Stomach (tissue), 9 donors: ENCODE data around the gene PRM3. TPM values are rescaled to one million over a fixed set of nuclear protein-coding genes. Genes with fewer than 3 reads are reported as not detected.
A peak's percentile ranks its signal among the peaks of the same experiment; 100 is the strongest.

Source experiments
- DNase-seq, 2 donors: peaks; one replicate each; pipeline versions ENCODE4 v3.0.0 to v3.0.0-alpha.2; 2013 to 2019
- H3K27ac ChIP-seq, 5 donors: fragments of 200-600 bp in 4 of 5; sonication (generic) in 4 of 5; one replicate each; pipeline ENCODE4 v1.5.1; 2013 to 2019; ENCODE audit warnings: mild to moderate bottlenecking in 1 of 5, moderate library complexity in 1 of 5
- H3K27me3 ChIP-seq, 3 donors: fragments of 200-600 bp; sonication (generic); one replicate each; pipeline ENCODE4 v1.5.1; 2017 to 2019; ENCODE audit warnings: mixed run types in 1 of 3
- H3K36me3 ChIP-seq, 4 donors: fragments of 200-600 bp; sonication (generic); 1 replicate in 3 of 4; 2 replicates in 1 of 4; pipeline ENCODE4 v1.5.1; 2016 to 2019
- H3K4me1 ChIP-seq, 4 donors: fragments of 200-600 bp; sonication (generic); one replicate each; pipeline ENCODE4 v1.5.1; 2016 to 2019
- H3K4me3 ChIP-seq, 4 donors: fragments of 200-600 bp; sonication (generic) in 3 of 4; one replicate each; pipeline ENCODE4 v1.5.1; 2016 to 2019; ENCODE audit warnings: mild to moderate bottlenecking in 1 of 4
- H3K9me3 ChIP-seq, 4 donors: fragments of 200-600 bp; sonication (generic); one replicate each; pipeline ENCODE4 v1.5.1; 2016 to 2019
- CTCF ChIP-seq, 7 experiments: fragments of 450-650 bp in 4 of 7; fragments of 200-600 bp in 3 of 7; sonication (generic) in 3 of 7; IDR thresholded peaks; one replicate each; pipeline ENCODE4 v1.5.1; 2016 to 2019; ENCODE audit warnings: antibody characterized with exemption in 7 of 7, control low read depth in 2 of 7, mild to moderate bottlenecking in 1 of 7
- EP300 ChIP-seq: sonication (generic); formaldehyde crosslinking; IDR thresholded peaks from one replicate; pipeline ENCODE4 v1.6.1; 2017; ENCODE audit warnings: antibody characterized with exemption
- POLR2A ChIP-seq, 4 donors: fragments of 450-650 bp; IDR thresholded peaks; one replicate each; pipeline ENCODE4 v1.6.1; 2016; ENCODE audit warnings: antibody characterized with exemption in 4 of 4, control low read depth in 2 of 4, mild to moderate bottlenecking in 1 of 4, moderate library complexity in 1 of 4
- POLR2AphosphoS5 ChIP-seq, 3 donors: sonication (generic); formaldehyde crosslinking; IDR thresholded peaks; one replicate each; pipeline ENCODE4 v1.6.1; 2016; ENCODE audit warnings: antibody characterized with exemption in 3 of 3
- WGBS, 5 donors: extraction: QIAGEN DNeasy Blood & Tissue Kit in 3 of 5; methylation state at CpG; one replicate each; pipeline versions ENCODE4 v1.1.5 to v1.1.7; 2013 to 2018; 5-methylcytosine and 5-hydroxymethylcytosine counted together
- intact Hi-C: fragments of 100-400 bp; cut with DNase I; formaldehyde crosslinking; loops from one replicate; pipeline ENCODE4 v1.15.1; 2023; ENCODE audit warnings: low total_unique reads
- polyA plus RNA-seq, 3 donors: library from polyadenylated mRNA; stranded (reverse); fragments of 200-250 nt; gene quantifications; one replicate each; pipeline ENCODE4 v1.2.3, GENCODE V29; 2013
- total RNA-seq, 5 donors: library from RNA; depleted of rRNA; stranded (reverse); fragments of >200 nt; gene quantifications; one replicate each; pipeline versions ENCODE4 v1.1.0 to v1.2.3, GENCODE V29; 2014 to 2016
- donor health status: healthy with polysubstance abuse.
- donor health status: Bipolar disorder and iron deficiency.
- donor health status: healthy.

The PRM3 gene
- total and polyA plus RNA-seq, 8 donors = not detected

- Histone ChIP-seq H3K4me1 (peaks cover 8 to 31% (median 11%) of the 10 kb centered on the region in 4 donors), H3K9me3 (no peaks in the 10 kb centered on the region), H3K27ac (no peak overlapping the region), H3K27me3 (no peaks in the 10 kb centered on the region), H3K4me3 (no peak overlapping the region), H3K36me3 (no peaks in the 10 kb centered on the region)
- WGBS, 5 donors = 66 to 83% (median 74%) methylated on average over 9 of the region's 9 CpGs
- TF ChIP-seq CTCF (IDR thresholded peaks at IDR 0.05) = no peak
- no peak for TF ChIP-seq POLR2A (IDR thresholded peaks at IDR 0.05)
- TF ChIP-seq EP300 = no peak
- TF ChIP-seq POLR2AphosphoS5 (IDR thresholded peaks at IDR 0.05) = no peak
- DNase-seq = no peak
- intact Hi-C loops = no loop called here
Measured at GRCh38 chr16:11264155-11264832, 9.1 kb downstream of the PRM3 start.

- H3K9me3 ChIP-seq = no peaks in the 10 kb centered on the region
- DNase-seq = peak in 1 of 2 donors; percentile 39
- intact Hi-C loops = no loop called here
- no peaks in the 10 kb centered on the region for H3K36me3 ChIP-seq
- no peak overlapping the region for H3K27ac ChIP-seq
- no peaks in the 10 kb centered on the region for H3K27me3 ChIP-seq
- H3K4me3 ChIP-seq = no peak overlapping the region
- 54 to 71% (median 57%) methylated on average over 4 of the region's 4 CpGs for WGBS, 5 donors
- peaks cover 9 to 37% (median 16%) of the 10 kb centered on the region in 4 donors for H3K4me1 ChIP-seq
- TF ChIP-seq EP300 (no peak), CTCF (IDR thresholded peaks at IDR 0.05) (no peak), POLR2AphosphoS5 (IDR thresholded peaks at IDR 0.05) (no peak), POLR2A (IDR thresholded peaks at IDR 0.05) (no peak)
Measured at GRCh38 chr16:11263737-11264136, 9.7 kb downstream of the PRM3 start.

GRCh38 chr16:11262915-11263314, 10.5 kb downstream of the PRM3 start:
- no peaks in the 10 kb centered on the region for H3K27me3 ChIP-seq
- H3K27ac ChIP-seq = no peak overlapping the region
- WGBS, 5 donors = 33 to 67% (median 54%) methylated on average over 8 of the region's 8 CpGs
- H3K9me3 ChIP-seq = no peaks in the 10 kb centered on the region
- peak in 1 of 2 donors; percentile 47 for DNase-seq
- no peaks in the 10 kb centered on the region for H3K36me3 ChIP-seq
- TF ChIP-seq CTCF (IDR thresholded peaks at IDR 0.05) = no peak
- no peak for TF ChIP-seq POLR2A (IDR thresholded peaks at IDR 0.05)
- TF ChIP-seq POLR2AphosphoS5 (IDR thresholded peaks at IDR 0.05) = no peak
- TF ChIP-seq EP300 = no peak
- intact Hi-C loops = no loop called here
- H3K4me3 ChIP-seq = no peak overlapping the region
- peaks cover 9 to 45% (median 19%) of the 10 kb centered on the region in 4 donors for H3K4me1 ChIP-seq

- H3K27ac ChIP-seq = no peak overlapping the region
- no peaks in the 10 kb centered on the region for H3K9me3 ChIP-seq
- H3K36me3 ChIP-seq = no peaks in the 10 kb centered on the region
- intact Hi-C loops = no loop called here
- 66 to 86% (median 77%) methylated on average over 3 of the region's 3 CpGs for WGBS, 5 donors
- no peak for DNase-seq
- no peak overlapping the region for H3K4me3 ChIP-seq
- TF ChIP-seq CTCF (IDR thresholded peaks at IDR 0.05) = no peak
- TF ChIP-seq POLR2A (IDR thresholded peaks at IDR 0.05) = no peak
- TF ChIP-seq POLR2AphosphoS5 (IDR thresholded peaks at IDR 0.05) = no peak
- TF ChIP-seq EP300 = no peak
- no peaks in the 10 kb centered on the region for H3K27me3 ChIP-seq
- H3K4me1 ChIP-seq = peaks cover 20 to 57% (median 29%) of the 10 kb centered on the region in 4 donors
Measured at GRCh38 chr16:11260596-11260966, 12.8 kb downstream of the PRM3 start.
